GM23338 (cell line): Measurements from ENCODE around the gene NPHS1.

Experiments
- POLR2AphosphoS5 ChIP-seq: IDR thresholded peaks from 2 replicates; pipeline ENCODE4 v1.6.1; 2016; ENCODE audit warnings: antibody characterized with exemption, low read depth
- TF ChIP-seq, protein P1 (sequence below), 2 experiments: fragments of 200-600 bp in 1 of 2; sonication (generic) in 1 of 2; conservative IDR thresholded peaks; 2 replicates each; pipeline versions ENCODE4 v1.5.1 to v1.6.1; 2016 to 2017; ENCODE audit warnings: antibody characterized with exemption in 2 of 2, low read depth in 2 of 2, mild to moderate bottlenecking in 2 of 2, moderate library complexity in 1 of 2
- TF ChIP-seq, protein P2 (sequence below): IDR thresholded peaks from 2 replicates; pipeline ENCODE4 v1.6.1; 2016; ENCODE audit warnings: antibody characterized with exemption
- TF ChIP-seq, protein P3 (sequence below): IDR thresholded peaks from one replicate; pipeline ENCODE4 v1.6.1; 2018; ENCODE audit warnings: antibody characterized with exemption; ENCODE audit not compliant: unreplicated experiment

DNA sequence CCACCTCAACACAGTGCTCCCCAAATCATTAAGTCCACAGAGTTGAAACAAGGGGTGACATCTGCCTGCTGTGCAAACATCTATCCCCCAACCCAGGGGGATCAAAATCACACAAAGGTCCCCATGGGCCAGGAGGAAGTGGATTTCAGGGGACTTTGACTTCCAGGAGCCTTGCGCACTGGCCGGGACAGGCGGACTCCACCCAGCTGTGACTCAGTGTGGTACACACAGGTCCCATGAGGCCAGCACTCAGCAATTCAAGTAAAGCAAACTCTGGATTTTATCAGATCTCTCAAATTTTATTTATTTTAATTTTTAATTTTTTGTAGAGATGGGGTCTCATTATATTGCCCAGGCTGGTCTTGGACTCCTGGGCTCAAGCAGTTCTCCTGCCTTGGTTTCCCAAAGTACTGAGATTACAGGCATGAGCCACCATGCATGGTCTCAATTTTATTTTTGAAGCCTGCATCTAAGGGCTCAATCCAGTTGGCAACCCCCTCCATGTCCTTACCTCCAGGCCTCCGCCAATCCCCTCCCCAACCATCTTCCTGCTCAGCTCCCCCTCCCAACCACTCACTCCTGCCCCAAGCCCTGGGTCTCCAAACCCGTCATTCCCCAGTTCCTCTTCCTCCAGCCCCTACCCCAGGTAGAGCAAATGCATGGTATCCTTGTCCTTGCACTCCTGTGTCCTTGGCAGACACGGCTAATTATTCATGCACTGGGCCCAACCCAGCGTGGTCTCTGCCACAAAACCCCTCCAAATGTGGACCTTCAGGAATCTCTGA lies 58.7 kb downstream of the NPHS1 start:
- no peak for TF ChIP-seq POLR2AphosphoS5
- TF ChIP-seq, protein P1, sequence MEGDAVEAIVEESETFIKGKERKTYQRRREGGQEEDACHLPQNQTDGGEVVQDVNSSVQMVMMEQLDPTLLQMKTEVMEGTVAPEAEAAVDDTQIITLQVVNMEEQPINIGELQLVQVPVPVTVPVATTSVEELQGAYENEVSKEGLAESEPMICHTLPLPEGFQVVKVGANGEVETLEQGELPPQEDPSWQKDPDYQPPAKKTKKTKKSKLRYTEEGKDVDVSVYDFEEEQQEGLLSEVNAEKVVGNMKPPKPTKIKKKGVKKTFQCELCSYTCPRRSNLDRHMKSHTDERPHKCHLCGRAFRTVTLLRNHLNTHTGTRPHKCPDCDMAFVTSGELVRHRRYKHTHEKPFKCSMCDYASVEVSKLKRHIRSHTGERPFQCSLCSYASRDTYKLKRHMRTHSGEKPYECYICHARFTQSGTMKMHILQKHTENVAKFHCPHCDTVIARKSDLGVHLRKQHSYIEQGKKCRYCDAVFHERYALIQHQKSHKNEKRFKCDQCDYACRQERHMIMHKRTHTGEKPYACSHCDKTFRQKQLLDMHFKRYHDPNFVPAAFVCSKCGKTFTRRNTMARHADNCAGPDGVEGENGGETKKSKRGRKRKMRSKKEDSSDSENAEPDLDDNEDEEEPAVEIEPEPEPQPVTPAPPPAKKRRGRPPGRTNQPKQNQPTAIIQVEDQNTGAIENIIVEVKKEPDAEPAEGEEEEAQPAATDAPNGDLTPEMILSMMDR (conservative IDR thresholded peaks at IDR 0.05; ENCODE audit: low read depth in 2 of 2): no peak
- TF ChIP-seq, protein P2, sequence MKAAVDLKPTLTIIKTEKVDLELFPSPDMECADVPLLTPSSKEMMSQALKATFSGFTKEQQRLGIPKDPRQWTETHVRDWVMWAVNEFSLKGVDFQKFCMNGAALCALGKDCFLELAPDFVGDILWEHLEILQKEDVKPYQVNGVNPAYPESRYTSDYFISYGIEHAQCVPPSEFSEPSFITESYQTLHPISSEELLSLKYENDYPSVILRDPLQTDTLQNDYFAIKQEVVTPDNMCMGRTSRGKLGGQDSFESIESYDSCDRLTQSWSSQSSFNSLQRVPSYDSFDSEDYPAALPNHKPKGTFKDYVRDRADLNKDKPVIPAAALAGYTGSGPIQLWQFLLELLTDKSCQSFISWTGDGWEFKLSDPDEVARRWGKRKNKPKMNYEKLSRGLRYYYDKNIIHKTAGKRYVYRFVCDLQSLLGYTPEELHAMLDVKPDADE: no peak
- TF ChIP-seq, protein P3, sequence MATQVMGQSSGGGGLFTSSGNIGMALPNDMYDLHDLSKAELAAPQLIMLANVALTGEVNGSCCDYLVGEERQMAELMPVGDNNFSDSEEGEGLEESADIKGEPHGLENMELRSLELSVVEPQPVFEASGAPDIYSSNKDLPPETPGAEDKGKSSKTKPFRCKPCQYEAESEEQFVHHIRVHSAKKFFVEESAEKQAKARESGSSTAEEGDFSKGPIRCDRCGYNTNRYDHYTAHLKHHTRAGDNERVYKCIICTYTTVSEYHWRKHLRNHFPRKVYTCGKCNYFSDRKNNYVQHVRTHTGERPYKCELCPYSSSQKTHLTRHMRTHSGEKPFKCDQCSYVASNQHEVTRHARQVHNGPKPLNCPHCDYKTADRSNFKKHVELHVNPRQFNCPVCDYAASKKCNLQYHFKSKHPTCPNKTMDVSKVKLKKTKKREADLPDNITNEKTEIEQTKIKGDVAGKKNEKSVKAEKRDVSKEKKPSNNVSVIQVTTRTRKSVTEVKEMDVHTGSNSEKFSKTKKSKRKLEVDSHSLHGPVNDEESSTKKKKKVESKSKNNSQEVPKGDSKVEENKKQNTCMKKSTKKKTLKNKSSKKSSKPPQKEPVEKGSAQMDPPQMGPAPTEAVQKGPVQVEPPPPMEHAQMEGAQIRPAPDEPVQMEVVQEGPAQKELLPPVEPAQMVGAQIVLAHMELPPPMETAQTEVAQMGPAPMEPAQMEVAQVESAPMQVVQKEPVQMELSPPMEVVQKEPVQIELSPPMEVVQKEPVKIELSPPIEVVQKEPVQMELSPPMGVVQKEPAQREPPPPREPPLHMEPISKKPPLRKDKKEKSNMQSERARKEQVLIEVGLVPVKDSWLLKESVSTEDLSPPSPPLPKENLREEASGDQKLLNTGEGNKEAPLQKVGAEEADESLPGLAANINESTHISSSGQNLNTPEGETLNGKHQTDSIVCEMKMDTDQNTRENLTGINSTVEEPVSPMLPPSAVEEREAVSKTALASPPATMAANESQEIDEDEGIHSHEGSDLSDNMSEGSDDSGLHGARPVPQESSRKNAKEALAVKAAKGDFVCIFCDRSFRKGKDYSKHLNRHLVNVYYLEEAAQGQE: no peak
